M059J (cell line): ENCODE data around the gene ZNF451. TPM values are rescaled to one million over a fixed set of nuclear protein-coding genes. Genes with fewer than 3 reads are reported as not detected.

ENCODE experiments used
- DNase-seq: peaks from one replicate; pipeline ENCODE4 v3.0.0-alpha.2; 2012; ENCODE audit warnings: low read depth
- total RNA-seq: library from RNA; depleted of rRNA; stranded (reverse); fragments of >200 nt; shearing (Covaris generic); gene quantifications from 2 replicates; pipeline ENCODE4 v1.2.3, GENCODE V29; 2014; rRNA removed

Gene ZNF451
- total RNA-seq, 1 experiment from 2014 or later: 48.6 TPM

GRCh38 chr6:57205550-57206328, 115.8 kb downstream of the ZNF451 start:
- no peak for DNase-seq

GRCh38 chr6:57207141-57207540, 117.2 kb downstream of the ZNF451 start:
- peak; percentile 83 for DNase-seq

GRCh38 chr6:57207872-57208271, 117.9 kb downstream of the ZNF451 start:
- no peak for DNase-seq

DNA sequence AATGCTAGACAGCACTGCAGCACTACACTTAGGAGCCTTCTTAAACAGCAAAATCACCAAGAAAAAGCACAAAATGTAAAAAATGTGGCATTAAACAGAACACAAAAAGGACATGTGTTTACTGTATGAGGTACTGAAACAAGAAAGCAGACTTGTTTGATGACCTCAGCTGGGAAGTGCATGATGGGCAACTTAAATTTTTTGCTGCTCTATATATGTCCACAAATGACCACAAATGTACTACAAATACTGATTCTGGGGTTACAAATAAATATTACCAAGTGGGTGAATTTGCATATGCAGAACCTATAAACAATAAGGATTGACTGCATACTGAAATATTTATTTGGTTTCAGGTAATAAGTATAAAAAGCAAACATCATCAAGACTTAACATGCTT, 119.0 kb downstream of the ZNF451 start:
- no peak for DNase-seq

- no peak for DNase-seq
Observed at GRCh38 chr6:57210060-57210459, 120.1 kb downstream of the ZNF451 start.

DNA sequence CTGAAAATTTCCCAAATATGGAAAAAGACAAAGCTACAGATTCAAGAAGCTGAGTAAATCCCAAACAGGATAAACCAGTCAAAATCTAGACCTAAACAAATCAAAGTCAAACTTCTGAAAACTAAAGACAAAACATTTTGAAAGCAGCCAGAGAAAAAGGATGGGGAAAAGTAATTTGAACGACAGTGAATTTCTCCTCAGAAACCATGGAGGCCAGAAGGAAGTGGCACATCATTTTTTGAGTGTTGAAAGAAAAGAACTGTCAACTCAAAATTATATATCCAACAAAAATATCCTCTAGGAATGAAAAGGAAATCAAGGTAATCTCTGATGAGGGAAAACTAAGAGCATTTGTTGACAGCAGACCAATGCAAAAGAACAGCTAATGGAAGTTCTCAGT, 125.3 kb downstream of the ZNF451 start:
- no peak for DNase-seq

DNA sequence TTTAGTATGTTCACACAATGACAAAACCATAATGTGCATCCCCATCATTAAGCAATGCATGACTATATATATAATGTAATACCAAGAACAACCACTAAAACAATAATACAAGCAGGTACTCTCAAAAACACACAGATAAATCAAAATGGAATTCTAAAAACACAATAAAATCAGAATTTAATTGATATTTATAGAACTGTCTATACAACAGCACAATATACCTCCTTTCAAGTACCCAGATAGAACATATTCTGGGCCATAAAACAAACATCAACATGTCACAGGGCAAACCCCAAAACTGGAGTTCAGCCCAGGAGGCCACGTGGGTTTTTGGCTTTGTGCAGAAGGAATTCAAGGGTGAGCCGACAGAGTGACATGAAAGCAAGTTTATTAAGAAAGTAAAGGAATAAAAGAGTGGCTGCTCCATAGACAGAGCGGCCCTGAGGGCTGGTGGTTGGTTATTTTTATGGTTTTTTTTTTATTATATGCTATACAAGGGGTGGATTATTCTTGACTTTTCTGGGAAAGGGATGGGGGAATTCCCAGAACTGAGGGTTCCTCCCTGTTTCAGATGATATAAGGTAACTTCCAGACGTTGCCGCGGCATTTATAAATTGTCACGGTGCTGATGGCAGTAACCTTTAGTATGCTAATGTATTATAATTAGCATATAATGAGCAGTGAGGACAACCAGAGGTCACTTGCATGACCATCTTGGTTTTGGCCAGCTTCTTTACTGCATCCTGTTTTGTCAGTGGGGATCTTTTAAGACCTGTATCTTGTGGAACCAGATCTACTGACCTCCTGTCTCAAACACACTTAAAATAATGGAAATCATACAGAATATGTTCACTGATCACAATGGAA, 126.5 kb downstream of the ZNF451 start:
- peak; percentile 92 for DNase-seq

- no peak for DNase-seq
Observed at GRCh38 chr6:57217270-57217669, 127.3 kb downstream of the ZNF451 start.

Other genes starting within 250 kb of the ZNF451 start
- gene BEND6, start 135.1 kb upstream of the ZNF451 start, total RNA-seq: 16.3 and 21.4 TPM in 2 replicates
- gene KIAA1586, start 43.5 kb upstream of the ZNF451 start, total RNA-seq: 17.3 and 17.9 TPM in 2 replicates
- gene BAG2, start 82.1 kb downstream of the ZNF451 start, total RNA-seq: 9.4 and 11.9 TPM in 2 replicates
- gene RAB23, start 132.1 kb downstream of the ZNF451 start, total RNA-seq: 47.9 and 60.5 TPM in 2 replicates
- 85.3 and 96.5 TPM in 2 replicates for gene PRIM2, start 227.4 kb downstream of the ZNF451 start, total RNA-seq